ENCODE results near the gene RBBP9. TPM values are rescaled to one million over a fixed set of nuclear protein-coding genes. Genes with fewer than 3 reads are reported as not detected.
"Not testable (repeated sequence)": the region's sequence is repeated elsewhere in the genome, so short reads cannot be mapped to it uniquely, and the experiment has no call there.

The RBBP9 gene
- total and polyA plus RNA-seq, 2 experiments from 2014 or later = 9.2 to 19.2 TPM

DNA sequence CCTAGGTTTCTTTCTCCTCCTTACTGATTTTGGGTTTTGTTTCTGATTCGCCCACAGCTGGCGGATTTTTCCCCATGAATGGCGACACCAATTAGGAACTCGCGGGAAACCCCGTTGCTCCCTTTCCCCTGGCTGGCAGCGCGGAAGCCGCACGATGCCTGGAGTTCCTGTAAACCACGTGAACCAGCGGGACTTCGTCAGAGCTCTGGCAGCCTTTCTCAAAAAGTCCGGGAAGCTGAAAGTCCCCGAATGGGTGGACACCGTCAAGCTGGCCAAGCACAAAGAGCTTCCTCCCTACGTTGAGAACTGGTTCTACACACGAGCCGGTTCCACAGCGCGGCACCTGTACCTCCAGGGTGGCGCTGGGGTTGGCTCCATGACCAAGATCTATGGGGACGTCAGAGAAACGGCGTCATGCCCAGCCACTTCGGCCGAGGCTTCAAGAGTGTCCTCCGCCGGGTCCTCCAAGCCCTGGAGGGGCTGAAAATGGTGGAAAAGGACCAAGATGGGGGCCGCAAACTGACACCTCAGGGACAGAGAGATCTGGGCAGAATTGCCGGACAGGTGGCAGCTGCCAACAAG is 7.5 kb upstream of the RBBP9 start:
- no peak overlapping the region for H3K27ac ChIP-seq
- no peaks in the 10 kb centered on the region for H3K27me3 ChIP-seq
- peaks cover 3% of the 10 kb centered on the region for H3K4me1 ChIP-seq (ENCODE audit: low read depth)
- TF ChIP-seq CTCF (IDR thresholded peaks at IDR 0.05; ENCODE audit: low read depth, low read length) = no peak
- no peaks in the 10 kb centered on the region for H3K9me3 ChIP-seq (ENCODE audit: low read depth)
- no peak overlapping the region for H3K4me3 ChIP-seq
- peak in 1 of 2 donors; percentile 76 for DNase-seq (ENCODE audit: low read depth in 1 of 2, low spot score in 1 of 2)
- peaks cover under 1% of the 10 kb centered on the region for H3K36me3 ChIP-seq

GRCh38 chr20:18501672-18502071 is 4.6 kb upstream of the RBBP9 start:
- H3K27ac ChIP-seq; H3K9me3 ChIP-seq (ENCODE audit: low read depth); H3K4me1 ChIP-seq (ENCODE audit: low read depth); H3K4me3 ChIP-seq; H3K27me3 ChIP-seq; DNase-seq (ENCODE audit: low read depth in 1 of 2, low spot score in 1 of 2); H3K36me3 ChIP-seq: not testable (repeated sequence)

GRCh38 chr20:18497603-18498002 is 578 bp upstream of the RBBP9 start:
- Histone ChIP-seq H3K4me1 (ENCODE audit: low read depth) (no peaks in the 10 kb centered on the region), H3K4me3 (peak overlapping the region; percentile 71), H3K27ac (peak overlapping the region; percentile 0), H3K36me3 (no peaks in the 10 kb centered on the region), H3K27me3 (no peaks in the 10 kb centered on the region), H3K9me3 (ENCODE audit: low read depth) (no peaks in the 10 kb centered on the region)
- DNase-seq (ENCODE audit: low read depth in 1 of 2, low spot score in 1 of 2) = no peak
- TF ChIP-seq CTCF (IDR thresholded peaks at IDR 0.05; ENCODE audit: low read depth, low read length) = no peak

DNA sequence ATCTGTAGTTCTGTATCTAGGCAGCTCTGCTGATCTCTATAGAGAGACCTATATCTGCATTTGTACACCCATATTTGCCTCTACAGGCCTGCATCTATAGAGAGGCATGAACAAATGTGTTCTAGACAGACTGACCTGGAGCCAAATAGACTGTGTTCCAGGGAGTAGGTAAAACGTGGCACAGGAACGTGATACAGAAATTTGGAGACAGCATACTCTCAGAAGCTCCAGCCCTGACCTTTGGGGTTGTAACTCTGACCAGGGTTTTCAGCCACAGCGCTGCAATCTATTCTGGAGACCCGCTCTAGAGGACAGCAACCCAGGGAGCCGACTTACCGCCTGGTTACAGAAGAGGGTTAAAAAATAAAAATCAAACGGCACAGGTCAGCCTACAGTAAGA is 983 bp downstream of the RBBP9 start:
- peaks cover 2% of the 10 kb centered on the region for H3K36me3 ChIP-seq
- DNase-seq (ENCODE audit: low read depth in 1 of 2, low spot score in 1 of 2) = peak; percentile 7 to 13
- H3K27me3 ChIP-seq = no peaks in the 10 kb centered on the region
- H3K4me1 ChIP-seq (ENCODE audit: low read depth) = no peaks in the 10 kb centered on the region
- H3K9me3 ChIP-seq (ENCODE audit: low read depth) = no peaks in the 10 kb centered on the region
- peak overlapping the region; percentile 71 for H3K4me3 ChIP-seq
- no peak overlapping the region for H3K27ac ChIP-seq
- no peak for TF ChIP-seq CTCF (IDR thresholded peaks at IDR 0.05; ENCODE audit: low read depth, low read length)

- Histone ChIP-seq H3K36me3 (peaks cover 39% of the 10 kb centered on the region), H3K27ac (no peak overlapping the region), H3K4me3 (no peak overlapping the region), H3K27me3 (no peaks in the 10 kb centered on the region), H3K9me3 (ENCODE audit: low read depth) (no peaks in the 10 kb centered on the region), H3K4me1 (ENCODE audit: low read depth) (no peaks in the 10 kb centered on the region)
- no peak for TF ChIP-seq CTCF (IDR thresholded peaks at IDR 0.05; ENCODE audit: low read depth, low read length)
- no peak for DNase-seq (ENCODE audit: low read depth in 1 of 2, low spot score in 1 of 2)
Measured at GRCh38 chr20:18488301-18488700, 8.7 kb downstream of the RBBP9 start.

- Histone ChIP-seq H3K4me1 (ENCODE audit: low read depth) (no peaks in the 10 kb centered on the region), H3K27me3 (no peaks in the 10 kb centered on the region), H3K4me3 (no peak overlapping the region), H3K9me3 (ENCODE audit: low read depth) (no peaks in the 10 kb centered on the region), H3K36me3 (peaks cover 50% of the 10 kb centered on the region), H3K27ac (no peak overlapping the region)
- no peak for DNase-seq (ENCODE audit: low read depth in 1 of 2, low spot score in 1 of 2)
- TF ChIP-seq CTCF (IDR thresholded peaks at IDR 0.05; ENCODE audit: low read depth, low read length) = no peak
Measured at GRCh38 chr20:18481596-18481995, 15.4 kb downstream of the RBBP9 start.

All from cardiac muscle cell (in vitro differentiated cells and primary cell).